Large intestine (tissue), 3 donors: ENCODE measurements around the gene TROAP. TPM values are rescaled to one million over a fixed set of nuclear protein-coding genes. Genes with fewer than 3 reads are reported as not detected.
"Not testable (repeated sequence)": the region's sequence is repeated elsewhere in the genome, so short reads cannot be mapped to it uniquely, and the experiment has no call there.

Source experiments
- DNase-seq, 2 donors: peaks; one replicate each; pipeline versions ENCODE4 v3.0.0 to v3.0.0-alpha.2; 2013
- H3K27ac ChIP-seq: one replicate; pipeline ENCODE4 v1.5.1; 2013; ENCODE audit warnings: low read length
- H3K27me3 ChIP-seq: 2 replicates; pipeline ENCODE4 v1.6.1; 2013; ENCODE audit warnings: low read length; ENCODE audit not compliant: control insufficient read depth, insufficient read depth
- H3K36me3 ChIP-seq: 2 replicates; pipeline ENCODE4 v1.6.1; 2013; ENCODE audit warnings: low read length; ENCODE audit not compliant: control insufficient read depth, insufficient read depth
- H3K4me1 ChIP-seq: one replicate; pipeline ENCODE4 v1.6.1; 2013; ENCODE audit warnings: low read length; ENCODE audit not compliant: control insufficient read depth, insufficient read depth
- H3K4me3 ChIP-seq: one replicate; pipeline ENCODE4 v1.5.1; 2013; ENCODE audit warnings: low read length
- H3K9me3 ChIP-seq: one replicate; pipeline ENCODE4 v1.6.1; 2013; ENCODE audit warnings: mild to moderate bottlenecking, low read depth, low read length, moderate library complexity; ENCODE audit not compliant: control insufficient read depth
- WGBS: methylation state at CpG from one replicate; pipeline ENCODE4 v1.1.5; 2013; ENCODE audit warnings: low lambda C conversion rate; ENCODE audit not compliant: insufficient coverage; 5-methylcytosine and 5-hydroxymethylcytosine counted together
- polyA plus RNA-seq: library from polyadenylated mRNA; unstranded; fragments of 120-200 nt; gene quantifications from one replicate; pipeline ENCODE4 v1.2.1, GENCODE V29; 2013

The TROAP gene
- polyA plus RNA-seq, 1 donor, result 15.8 TPM

DNA sequence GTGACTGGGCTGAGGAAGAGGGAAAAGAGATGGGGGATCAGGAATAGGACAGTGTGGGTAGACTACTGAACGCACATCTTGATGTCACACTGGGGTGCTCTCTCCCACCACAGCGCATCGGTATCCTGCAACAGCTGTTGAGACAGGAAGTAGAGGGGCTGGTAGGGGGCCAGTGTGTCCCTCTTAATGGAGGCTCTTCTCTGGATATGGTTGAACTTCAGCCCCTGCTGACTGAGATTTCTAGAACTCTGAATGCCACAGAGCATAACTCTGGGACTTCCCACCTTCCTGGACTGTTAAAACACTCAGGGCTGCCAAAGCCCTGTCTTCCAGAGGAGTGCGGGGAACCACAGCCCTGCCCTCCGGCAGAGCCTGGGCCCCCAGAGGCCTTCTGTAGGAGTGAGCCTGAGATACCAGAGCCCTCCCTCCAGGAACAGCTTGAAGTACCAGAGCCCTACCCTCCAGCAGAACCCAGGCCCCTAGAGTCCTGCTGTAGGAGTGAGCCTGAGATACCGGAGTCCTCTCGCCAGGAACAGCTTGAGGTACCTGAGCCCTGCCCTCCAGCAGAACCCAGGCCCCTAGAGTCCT lies 7.1 kb downstream of the TROAP start:
- Histone ChIP-seq H3K36me3 (peaks cover 12% of the 10 kb centered on the region), H3K27me3 (peaks cover 30% of the 10 kb centered on the region), H3K4me3 (no peak overlapping the region), H3K4me1 (peaks cover 19% of the 10 kb centered on the region), H3K27ac (no peak overlapping the region), H3K9me3 (peaks cover 6% of the 10 kb centered on the region)
- WGBS, result no CpG with 5 or more reads among the region's 7 CpGs
- DNase-seq, result no peak

DNA sequence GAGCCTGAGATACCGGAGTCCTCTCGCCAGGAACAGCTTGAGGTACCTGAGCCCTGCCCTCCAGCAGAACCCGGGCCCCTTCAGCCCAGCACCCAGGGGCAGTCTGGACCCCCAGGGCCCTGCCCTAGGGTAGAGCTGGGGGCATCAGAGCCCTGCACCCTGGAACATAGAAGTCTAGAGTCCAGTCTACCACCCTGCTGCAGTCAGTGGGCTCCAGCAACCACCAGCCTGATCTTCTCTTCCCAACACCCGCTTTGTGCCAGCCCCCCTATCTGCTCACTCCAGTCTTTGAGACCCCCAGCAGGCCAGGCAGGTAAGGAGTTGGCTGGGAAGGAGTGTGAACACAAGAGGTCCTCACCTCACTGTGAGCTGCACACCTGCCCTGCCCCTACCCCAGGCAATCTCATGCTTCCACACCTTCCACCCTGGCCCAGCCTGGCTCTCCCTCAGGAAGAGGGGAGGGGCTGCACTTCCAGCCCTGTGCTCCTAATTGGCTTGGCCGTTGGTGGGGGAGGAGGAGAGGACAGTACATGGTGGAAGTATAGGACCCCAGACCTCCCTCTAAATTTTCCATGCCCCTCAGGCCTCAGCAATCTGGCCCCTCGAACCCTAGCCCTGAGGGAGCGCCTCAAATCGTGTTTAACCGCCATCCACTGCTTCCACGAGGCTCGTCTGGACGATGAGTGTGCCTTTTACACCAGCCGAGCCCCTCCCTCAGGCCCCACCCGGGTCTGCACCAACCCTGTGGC lies 7.8 kb downstream of the TROAP start:
- WGBS, result no CpG with 5 or more reads among the region's 14 CpGs
- Histone ChIP-seq H3K4me3 (no peak overlapping the region), H3K36me3 (peaks cover 12% of the 10 kb centered on the region), H3K27me3 (peaks cover 36% of the 10 kb centered on the region), H3K4me1 (peaks cover 19% of the 10 kb centered on the region), H3K9me3 (peaks cover 6% of the 10 kb centered on the region), H3K27ac (no peak overlapping the region)
- DNase-seq, result no peak

DNA sequence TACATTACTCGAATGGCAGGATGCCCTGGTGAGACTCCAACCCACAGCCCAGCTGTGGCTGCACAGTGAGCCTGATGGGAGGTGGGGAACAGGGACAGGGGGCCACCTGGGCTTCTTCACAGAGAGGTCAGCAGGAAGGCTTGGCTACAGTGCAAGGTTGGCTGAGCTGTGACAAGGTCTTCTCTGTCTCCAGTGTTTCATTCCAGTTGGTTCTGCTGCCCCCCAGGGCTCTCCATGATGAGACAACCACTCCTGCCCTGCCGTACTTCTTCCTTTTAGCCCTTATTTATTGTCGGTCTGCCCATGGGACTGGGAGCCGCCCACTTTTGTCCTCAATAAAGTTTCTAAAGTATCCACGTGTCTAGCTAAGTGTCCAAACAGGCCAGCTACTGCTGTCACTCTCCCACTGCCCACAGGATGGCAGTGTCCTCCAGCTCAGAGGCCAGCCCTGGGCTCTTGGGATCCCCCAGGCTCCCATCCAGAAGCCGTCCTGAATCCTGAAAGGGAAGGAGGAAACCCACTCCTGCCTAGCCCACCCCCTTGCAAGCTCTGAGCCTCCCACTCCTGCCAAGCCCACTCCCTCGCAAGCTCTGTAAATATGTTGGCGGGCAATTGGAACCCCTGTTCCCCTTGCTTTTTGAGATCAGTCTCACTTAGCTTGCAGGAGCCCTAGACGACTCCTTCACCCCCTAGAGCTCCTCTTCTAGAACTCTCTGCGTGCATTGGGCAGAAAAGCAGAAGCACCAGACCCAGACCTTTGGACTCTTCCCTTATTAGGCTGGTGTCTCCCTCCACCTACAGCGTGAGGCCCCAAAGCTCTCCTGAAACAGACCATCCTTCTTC lies 8.5 kb downstream of the TROAP start:
- H3K27ac ChIP-seq, result no peak overlapping the region
- H3K9me3 ChIP-seq, result peaks cover 10% of the 10 kb centered on the region
- H3K27me3 ChIP-seq, result peaks cover 44% of the 10 kb centered on the region
- peaks cover 21% of the 10 kb centered on the region for H3K4me1 ChIP-seq
- no peak overlapping the region for H3K4me3 ChIP-seq
- DNase-seq, result peak; percentile 71 to 72
- 17% methylated on average over 2 of the region's 11 CpGs for WGBS
- H3K36me3 ChIP-seq, result peaks cover 10% of the 10 kb centered on the region

DNA sequence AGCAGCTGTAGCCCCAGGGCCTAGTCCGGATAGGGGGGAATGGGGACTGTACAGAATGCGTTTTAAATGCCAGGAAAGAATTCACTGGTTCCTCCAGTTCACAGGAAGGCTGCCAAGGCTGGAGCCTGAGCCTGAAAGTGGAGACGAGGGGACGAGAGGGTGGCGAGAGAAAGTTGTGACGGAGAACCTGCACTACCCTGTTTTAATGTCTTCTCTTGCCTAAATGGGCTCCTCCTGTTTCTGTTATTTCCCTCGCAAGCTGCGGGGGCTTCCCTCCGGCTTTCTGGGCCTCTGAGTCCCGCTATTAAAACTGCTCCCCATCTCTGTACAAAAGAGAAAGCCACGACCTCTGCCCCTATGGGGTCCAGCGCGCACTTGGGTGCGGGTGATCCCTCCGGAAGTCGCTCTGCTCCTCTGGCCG lies 9.4 kb downstream of the TROAP start:
- WGBS, result no CpG with 5 or more reads among the region's 17 CpGs
- Histone ChIP-seq H3K36me3 (peaks cover 9% of the 10 kb centered on the region), H3K4me1 (peaks cover 28% of the 10 kb centered on the region), H3K9me3 (peaks cover 15% of the 10 kb centered on the region), H3K4me3 (no peak overlapping the region), H3K27me3 (peaks cover 53% of the 10 kb centered on the region), H3K27ac (no peak overlapping the region)
- no peak for DNase-seq

- DNase-seq, result no peak
- no peak overlapping the region for H3K4me3 ChIP-seq
- H3K27me3 ChIP-seq, result peaks cover 58% of the 10 kb centered on the region
- H3K9me3 ChIP-seq, result peaks cover 15% of the 10 kb centered on the region
- H3K27ac ChIP-seq, result no peak overlapping the region
- peaks cover 9% of the 10 kb centered on the region for H3K36me3 ChIP-seq
- peaks cover 29% of the 10 kb centered on the region for H3K4me1 ChIP-seq
- WGBS, result no CpG with 5 or more reads among the region's 40 CpGs
Measured at GRCh38 chr12:49332891-49333371, 9.9 kb downstream of the TROAP start.

GRCh38 chr12:49333778-49334177 lies 10.7 kb downstream of the TROAP start:
- WGBS, result 20% methylated on average over 4 of the region's 21 CpGs
- H3K9me3 ChIP-seq, result peaks cover 15% of the 10 kb centered on the region
- peaks cover 29% of the 10 kb centered on the region for H3K4me1 ChIP-seq
- peaks cover 66% of the 10 kb centered on the region for H3K27me3 ChIP-seq
- not testable (repeated sequence) for DNase-seq, H3K4me3 ChIP-seq, H3K27ac ChIP-seq, H3K36me3 ChIP-seq

GRCh38 chr12:49334226-49334625 lies 11.2 kb downstream of the TROAP start:
- peaks cover 15% of the 10 kb centered on the region for H3K9me3 ChIP-seq
- peaks cover 3% of the 10 kb centered on the region for H3K36me3 ChIP-seq
- 0% methylated on average over 2 of the region's 19 CpGs for WGBS
- peaks cover 31% of the 10 kb centered on the region for H3K4me1 ChIP-seq
- no peak for DNase-seq
- H3K27me3 ChIP-seq, result peaks cover 71% of the 10 kb centered on the region
- H3K4me3 ChIP-seq, result no peak overlapping the region
- no peak overlapping the region for H3K27ac ChIP-seq

- Histone ChIP-seq H3K9me3 (peaks cover 15% of the 10 kb centered on the region), H3K27me3 (peaks cover 75% of the 10 kb centered on the region), H3K4me1 (peaks cover 35% of the 10 kb centered on the region), H3K27ac (no peak overlapping the region), H3K36me3 (peaks cover 2% of the 10 kb centered on the region), H3K4me3 (no peak overlapping the region)
- no peak for DNase-seq
- no CpG with 5 or more reads among the region's 12 CpGs for WGBS
Measured at GRCh38 chr12:49334681-49335080, 11.6 kb downstream of the TROAP start.

DNA sequence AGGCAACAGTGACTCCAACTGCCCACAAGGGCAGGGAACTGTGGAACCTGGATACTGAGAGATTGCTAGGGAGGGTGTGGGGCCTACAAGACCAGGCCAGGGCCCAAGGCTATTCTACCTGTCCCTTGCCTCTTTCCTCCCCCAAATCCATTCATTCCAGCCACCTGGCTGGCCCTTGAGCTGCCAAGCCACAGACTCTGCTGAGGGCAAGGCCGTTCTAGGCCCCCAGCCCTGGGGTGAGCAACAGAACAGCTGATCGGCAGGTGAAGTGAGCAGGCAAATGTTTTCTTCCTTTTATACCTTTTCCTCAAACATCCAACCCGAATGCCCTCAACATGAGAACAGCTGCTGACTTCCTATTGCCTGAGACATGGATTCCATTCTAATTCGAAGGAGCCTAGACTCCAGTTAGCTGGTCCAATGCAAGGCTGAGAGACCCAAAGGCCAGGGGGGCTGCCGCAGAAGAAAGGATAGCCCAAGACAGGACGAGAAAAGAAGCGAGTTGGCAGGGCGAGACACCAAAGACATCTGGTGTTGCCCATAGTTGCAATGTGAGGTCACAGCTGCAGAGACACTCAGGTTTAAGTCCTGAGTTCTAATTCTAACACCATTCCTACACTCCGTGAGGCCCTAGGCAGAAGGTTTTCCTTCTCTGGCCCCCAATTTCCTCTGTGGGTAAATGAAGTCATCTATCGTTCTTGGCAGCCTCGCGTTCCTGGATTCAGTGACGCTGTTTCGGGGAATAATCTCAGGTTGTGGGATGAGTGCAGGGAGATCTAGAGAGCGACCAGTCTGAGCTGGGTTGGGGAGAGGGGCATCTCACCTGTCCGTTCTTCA lies 12.3 kb downstream of the TROAP start:
- Histone ChIP-seq H3K27ac (no peak overlapping the region), H3K4me3 (no peak overlapping the region), H3K27me3 (peaks cover 82% of the 10 kb centered on the region), H3K9me3 (peaks cover 15% of the 10 kb centered on the region), H3K4me1 (peaks cover 38% of the 10 kb centered on the region), H3K36me3 (peaks cover 2% of the 10 kb centered on the region)
- no peak for DNase-seq
- 30% methylated on average over 6 of the region's 16 CpGs for WGBS
